ENCODE results near the gene SGK2.
A peak's percentile ranks its signal among the peaks of the same experiment; 100 is the strongest.

The SGK2 gene

DNA sequence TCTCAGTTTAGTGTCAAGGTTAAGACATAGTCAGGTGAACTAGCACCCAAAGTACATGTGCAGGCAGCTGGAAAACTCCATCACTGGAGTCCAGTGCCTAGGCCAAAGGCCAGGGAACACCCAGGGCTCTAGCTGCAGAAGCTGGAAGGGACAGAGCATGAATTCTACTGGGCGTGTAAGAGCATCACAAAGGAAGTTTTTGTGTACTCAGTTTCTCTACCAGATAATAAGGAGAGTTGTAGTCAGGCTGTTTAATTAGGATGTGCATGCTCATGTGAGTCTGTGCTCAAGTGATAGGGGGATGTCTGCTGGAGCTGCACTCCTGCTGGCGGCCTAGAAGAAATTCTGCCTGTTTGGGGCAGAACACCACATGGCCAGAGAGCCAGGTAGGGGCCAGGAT, 43.2 kb upstream of the SGK2 start:
- Histone ChIP-seq H3K27ac (peak overlapping the region; percentile 76), H3K4me3 (ENCODE audit: low read depth in 1 of 2, low read length in 1 of 2) (no peak overlapping the region), H3K27me3 (no peaks in the 10 kb centered on the region), H3K9me3 (no peaks in the 10 kb centered on the region), H3K4me1 (ENCODE audit: control insufficient read depth in 1 of 2, insufficient read depth in 1 of 2, low read depth in 1 of 2, low read length in 1 of 2) (peaks cover 15% of the 10 kb centered on the region in 2 experiments), H3K36me3 (no peaks in the 10 kb centered on the region)
- TF ChIP-seq CTCF (IDR thresholded peaks at IDR 0.05): no peak

- Histone ChIP-seq H3K27me3 (no peaks in the 10 kb centered on the region), H3K27ac (no peak overlapping the region), H3K36me3 (no peaks in the 10 kb centered on the region), H3K4me1 (ENCODE audit: control insufficient read depth in 1 of 2, insufficient read depth in 1 of 2, low read depth in 1 of 2, low read length in 1 of 2) (peaks cover 15% of the 10 kb centered on the region in 2 experiments), H3K9me3 (no peaks in the 10 kb centered on the region), H3K4me3 (ENCODE audit: low read depth in 1 of 2, low read length in 1 of 2) (no peak overlapping the region)
- no peak for TF ChIP-seq CTCF (IDR thresholded peaks at IDR 0.05)
Observed at GRCh38 chr20:43516251-43516824, 42.5 kb upstream of the SGK2 start.

DNA sequence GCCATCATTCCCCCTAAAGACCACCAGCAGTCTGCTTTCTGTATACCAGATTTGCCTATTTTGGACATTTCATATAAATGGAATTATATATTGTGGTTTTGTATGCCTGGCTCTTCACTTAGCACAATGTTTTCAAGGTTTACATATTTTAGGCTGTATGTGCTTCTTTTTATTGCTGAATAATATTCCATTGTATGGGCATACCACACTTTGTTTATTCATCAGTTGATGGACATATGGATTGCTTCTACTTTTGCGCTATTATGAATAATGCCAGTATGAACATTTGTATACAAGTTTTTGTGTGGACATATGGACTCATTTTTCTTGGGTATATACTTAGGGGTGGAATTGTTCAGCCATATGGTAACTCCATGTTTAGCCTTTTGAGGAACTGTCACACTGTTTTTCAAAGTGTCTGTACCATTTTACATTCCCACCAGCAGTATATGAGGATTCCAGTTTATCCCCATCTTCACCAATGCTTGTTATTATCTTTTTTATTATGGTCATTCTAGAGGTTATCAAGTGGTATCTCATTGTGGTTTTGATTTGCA, 38.7 kb upstream of the SGK2 start:
- H3K4me1 ChIP-seq (ENCODE audit: control insufficient read depth in 1 of 2, insufficient read depth in 1 of 2, low read depth in 1 of 2, low read length in 1 of 2): peaks cover 3 to 4% of the 10 kb centered on the region in 2 experiments
- no peaks in the 10 kb centered on the region for H3K27me3 ChIP-seq
- H3K4me3 ChIP-seq (ENCODE audit: low read depth in 1 of 2, low read length in 1 of 2): no peak overlapping the region
- no peaks in the 10 kb centered on the region for H3K9me3 ChIP-seq
- H3K27ac ChIP-seq: no peak overlapping the region
- TF ChIP-seq CTCF (IDR thresholded peaks at IDR 0.05): no peak
- H3K36me3 ChIP-seq: no peaks in the 10 kb centered on the region

GRCh38 chr20:43525021-43525420, 33.8 kb upstream of the SGK2 start:
- Histone ChIP-seq H3K27ac (no peak overlapping the region), H3K9me3 (no peaks in the 10 kb centered on the region), H3K4me1 (ENCODE audit: control insufficient read depth in 1 of 2, insufficient read depth in 1 of 2, low read depth in 1 of 2, low read length in 1 of 2) (no peaks in the 10 kb centered on the region), H3K27me3 (no peaks in the 10 kb centered on the region), H3K4me3 (ENCODE audit: low read depth in 1 of 2, low read length in 1 of 2) (no peak overlapping the region), H3K36me3 (no peaks in the 10 kb centered on the region)
- no peak for TF ChIP-seq CTCF (IDR thresholded peaks at IDR 0.05)

DNA sequence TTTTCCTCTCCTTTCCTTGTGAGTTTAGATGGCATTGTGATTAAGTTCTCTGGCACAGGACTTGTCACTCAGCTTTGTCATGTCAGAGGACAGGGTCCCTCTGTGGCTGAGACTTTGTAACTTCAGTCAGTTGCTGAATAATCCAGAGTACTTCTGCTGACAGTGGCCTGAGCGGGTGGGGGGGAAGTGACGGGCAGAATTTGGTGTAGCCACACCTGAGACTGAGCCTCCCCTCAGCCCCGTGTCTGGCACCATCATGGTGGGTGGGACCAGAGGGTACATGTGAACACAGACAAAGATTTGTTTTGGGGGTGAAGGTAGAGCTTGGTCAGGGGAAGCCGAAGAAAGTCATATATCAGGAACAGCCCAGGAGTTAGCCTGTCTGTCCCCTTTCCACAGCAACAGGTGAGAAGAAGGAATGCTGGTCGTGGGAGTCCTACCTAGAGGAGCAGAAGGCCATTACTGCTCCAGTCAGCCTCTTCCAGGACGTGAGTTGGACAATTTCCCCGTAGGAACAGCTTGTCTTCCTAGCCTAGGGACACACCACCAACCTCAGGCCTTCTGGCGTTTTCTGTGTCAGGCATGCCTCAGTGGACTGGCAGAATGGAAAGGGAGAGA, 30.5 kb upstream of the SGK2 start:
- H3K4me1 ChIP-seq (ENCODE audit: control insufficient read depth in 1 of 2, insufficient read depth in 1 of 2, low read depth in 1 of 2, low read length in 1 of 2): no peaks in the 10 kb centered on the region
- TF ChIP-seq CTCF (IDR thresholded peaks at IDR 0.05): no peak
- no peaks in the 10 kb centered on the region for H3K36me3 ChIP-seq
- H3K4me3 ChIP-seq (ENCODE audit: low read depth in 1 of 2, low read length in 1 of 2): no peak overlapping the region
- H3K27ac ChIP-seq: no peak overlapping the region
- H3K9me3 ChIP-seq: no peaks in the 10 kb centered on the region
- no peaks in the 10 kb centered on the region for H3K27me3 ChIP-seq

All from neutrophil (primary cell).